Uterus (tissue), 4 donors: Measurements from ENCODE around the gene IRF2BP1. TPM values are rescaled to one million over a fixed set of nuclear protein-coding genes. Genes with fewer than 3 reads are reported as not detected.

Source experiments
- DNase-seq, 2 donors: peaks; one replicate each; pipeline ENCODE4 v3.0.0-alpha.2; 2019 to 2020
- H3K27ac ChIP-seq, 2 donors: fragments of 200-600 bp; sonication (generic); 1 replicate in 1 of 2; 2 replicates in 1 of 2; pipeline ENCODE4 v1.5.1; 2016 to 2018
- H3K27me3 ChIP-seq, 2 donors: fragments of 200-600 bp; sonication (generic); one replicate each; pipeline ENCODE4 v1.5.1; 2018 to 2019; ENCODE audit warnings: control low read depth in 1 of 2
- H3K36me3 ChIP-seq, 2 donors: fragments of 200-600 bp; sonication (generic); one replicate each; pipeline ENCODE4 v1.5.1; 2019; ENCODE audit warnings: control low read depth in 1 of 2
- H3K4me1 ChIP-seq, 2 donors: fragments of 200-600 bp; sonication (generic); one replicate each; pipeline ENCODE4 v1.5.1; 2018 to 2019; ENCODE audit warnings: control low read depth in 1 of 2
- H3K4me3 ChIP-seq, 2 donors: fragments of 200-600 bp; sonication (generic); 1 replicate in 1 of 2; 2 replicates in 1 of 2; pipeline ENCODE4 v1.5.1; 2018 to 2019; ENCODE audit warnings: mild to moderate bottlenecking in 1 of 2
- H3K9me3 ChIP-seq, 2 donors: fragments of 200-600 bp; sonication (generic); one replicate each; pipeline ENCODE4 v1.5.1; 2019; ENCODE audit warnings: control low read depth in 1 of 2
- POLR2A ChIP-seq, 2 donors: fragments of 450-650 bp; IDR thresholded peaks; one replicate each; pipeline ENCODE4 v1.6.1; 2016; ENCODE audit warnings: antibody characterized with exemption in 2 of 2, mild to moderate bottlenecking in 1 of 2, moderate library complexity in 1 of 2
- intact Hi-C: fragments of 100-400 bp; cut with DNase I; formaldehyde crosslinking; loops from one replicate; pipeline ENCODE4 v1.15.1; 2023; ENCODE audit warnings: low total_unique reads
- total RNA-seq, 4 donors: library from RNA; depleted of rRNA in 3 of 4; stranded (reverse); fragments of >200 nt in 3 of 4; gene quantifications; one replicate each; pipeline versions ENCODE4 v1.1.0 to v1.2.4, GENCODE V29; 2014 to 2023
- TF ChIP-seq, protein P1 (sequence below), 4 experiments: fragments of 200-600 bp in 2 of 4; fragments of 450-650 bp in 2 of 4; sonication (generic) in 2 of 4; IDR thresholded peaks; one replicate each; pipeline ENCODE4 v1.5.1; 2016 to 2019; ENCODE audit warnings: antibody characterized with exemption in 4 of 4, mild to moderate bottlenecking in 2 of 4, moderate library complexity in 1 of 4
- donor health status: DM: yes; HTN: yes; CAD: no.

Gene IRF2BP1
- total RNA-seq, 4 donors from 2014 or later, result 8.2 to 38.4 (median 23.3) TPM

DNA sequence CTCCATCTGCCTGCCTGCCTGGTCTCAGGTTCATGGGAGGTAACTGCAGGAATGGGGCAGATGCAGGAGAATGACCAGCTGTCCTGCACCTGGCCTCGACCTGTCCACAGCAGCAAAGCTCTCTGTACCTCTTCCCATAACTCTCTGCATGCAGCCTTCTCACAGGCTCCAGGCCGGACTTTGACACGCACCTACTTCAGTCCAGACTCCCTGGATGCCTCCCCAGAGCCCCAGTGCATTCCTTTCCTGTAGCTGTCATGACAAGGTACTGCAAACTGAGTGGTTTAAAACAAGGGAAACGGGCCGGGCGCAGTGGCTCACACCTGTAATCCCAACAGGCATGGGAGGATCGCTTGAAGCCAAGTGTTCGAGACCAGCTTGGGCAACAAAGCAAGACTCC is 25.4 kb upstream of the IRF2BP1 start:
- intact Hi-C loops, result no loop called here
- DNase-seq, result no peak
- no peaks in the 10 kb centered on the region for H3K27me3 ChIP-seq

DNA sequence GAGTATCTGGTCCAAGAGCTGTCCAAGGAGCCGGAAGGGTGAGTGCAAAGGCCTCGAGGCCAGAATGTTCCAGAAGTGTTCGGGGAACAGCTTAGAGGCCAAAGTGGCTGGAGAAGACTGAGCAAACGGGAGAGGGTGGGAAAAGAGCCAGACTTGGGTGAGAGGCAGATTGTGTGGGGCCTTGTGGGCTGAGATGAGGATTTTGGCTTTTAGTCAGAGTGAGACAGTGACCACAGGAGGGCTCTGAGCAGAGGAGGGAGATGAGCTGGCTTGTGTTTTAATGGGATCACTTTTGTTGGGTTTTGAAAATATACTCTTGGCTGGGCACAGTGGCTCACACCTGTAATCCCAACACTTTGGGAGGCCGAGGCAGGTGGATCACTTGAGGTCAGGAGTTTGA is 23.0 kb upstream of the IRF2BP1 start:
- Histone ChIP-seq H3K36me3 (no peaks in the 10 kb centered on the region), H3K4me1 (no peaks in the 10 kb centered on the region), H3K9me3 (no peaks in the 10 kb centered on the region), H3K27ac (no peak overlapping the region), H3K27me3 (no peaks in the 10 kb centered on the region), H3K4me3 (no peak overlapping the region)
- TF ChIP-seq, protein P1, sequence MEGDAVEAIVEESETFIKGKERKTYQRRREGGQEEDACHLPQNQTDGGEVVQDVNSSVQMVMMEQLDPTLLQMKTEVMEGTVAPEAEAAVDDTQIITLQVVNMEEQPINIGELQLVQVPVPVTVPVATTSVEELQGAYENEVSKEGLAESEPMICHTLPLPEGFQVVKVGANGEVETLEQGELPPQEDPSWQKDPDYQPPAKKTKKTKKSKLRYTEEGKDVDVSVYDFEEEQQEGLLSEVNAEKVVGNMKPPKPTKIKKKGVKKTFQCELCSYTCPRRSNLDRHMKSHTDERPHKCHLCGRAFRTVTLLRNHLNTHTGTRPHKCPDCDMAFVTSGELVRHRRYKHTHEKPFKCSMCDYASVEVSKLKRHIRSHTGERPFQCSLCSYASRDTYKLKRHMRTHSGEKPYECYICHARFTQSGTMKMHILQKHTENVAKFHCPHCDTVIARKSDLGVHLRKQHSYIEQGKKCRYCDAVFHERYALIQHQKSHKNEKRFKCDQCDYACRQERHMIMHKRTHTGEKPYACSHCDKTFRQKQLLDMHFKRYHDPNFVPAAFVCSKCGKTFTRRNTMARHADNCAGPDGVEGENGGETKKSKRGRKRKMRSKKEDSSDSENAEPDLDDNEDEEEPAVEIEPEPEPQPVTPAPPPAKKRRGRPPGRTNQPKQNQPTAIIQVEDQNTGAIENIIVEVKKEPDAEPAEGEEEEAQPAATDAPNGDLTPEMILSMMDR (IDR thresholded peaks at IDR 0.05), result no peak
- TF ChIP-seq POLR2A (IDR thresholded peaks at IDR 0.05), result no peak
- DNase-seq, result no peak
- intact Hi-C loops, result no loop called here

More for the DNA sequence above, 25.4 kb upstream of the IRF2BP1 start:
- H3K4me3 ChIP-seq, result no peak overlapping the region
- no peaks in the 10 kb centered on the region for H3K4me1 ChIP-seq
- no peaks in the 10 kb centered on the region for H3K36me3 ChIP-seq
- no peak overlapping the region for H3K27ac ChIP-seq
- no peaks in the 10 kb centered on the region for H3K9me3 ChIP-seq
- TF ChIP-seq, protein P1 (IDR thresholded peaks at IDR 0.05), result no peak
- no peak for TF ChIP-seq POLR2A (IDR thresholded peaks at IDR 0.05)

DNA sequence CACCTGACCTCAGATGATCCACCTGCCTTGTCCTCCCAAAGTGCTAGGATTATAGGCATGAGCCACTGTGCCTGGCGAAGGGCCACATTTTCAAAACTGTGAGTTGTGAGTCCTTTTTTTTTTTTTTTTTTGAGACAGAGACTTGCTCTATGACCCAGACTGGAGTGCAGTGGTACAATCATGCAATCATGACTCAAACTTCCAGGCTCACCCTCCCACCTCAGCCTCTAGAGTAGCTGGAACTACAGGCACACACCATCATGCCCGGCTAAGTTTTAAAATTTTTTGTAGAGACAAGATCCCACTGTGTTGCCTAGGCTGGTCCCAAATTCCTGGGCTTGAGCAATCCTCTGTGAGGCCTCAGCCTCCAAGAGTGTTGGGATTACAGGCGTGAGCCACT is 20.3 kb upstream of the IRF2BP1 start:
- Histone ChIP-seq H3K4me1 (peaks cover 0 to 6% of the 10 kb centered on the region in 2 donors), H3K9me3 (no peaks in the 10 kb centered on the region), H3K36me3 (no peaks in the 10 kb centered on the region), H3K27me3 (no peaks in the 10 kb centered on the region), H3K27ac (no peak overlapping the region), H3K4me3 (no peak overlapping the region)
- intact Hi-C loops, result no loop called here
- no peak for TF ChIP-seq POLR2A (IDR thresholded peaks at IDR 0.05)
- TF ChIP-seq, protein P1 (IDR thresholded peaks at IDR 0.05), result no peak
- no peak for DNase-seq

DNA sequence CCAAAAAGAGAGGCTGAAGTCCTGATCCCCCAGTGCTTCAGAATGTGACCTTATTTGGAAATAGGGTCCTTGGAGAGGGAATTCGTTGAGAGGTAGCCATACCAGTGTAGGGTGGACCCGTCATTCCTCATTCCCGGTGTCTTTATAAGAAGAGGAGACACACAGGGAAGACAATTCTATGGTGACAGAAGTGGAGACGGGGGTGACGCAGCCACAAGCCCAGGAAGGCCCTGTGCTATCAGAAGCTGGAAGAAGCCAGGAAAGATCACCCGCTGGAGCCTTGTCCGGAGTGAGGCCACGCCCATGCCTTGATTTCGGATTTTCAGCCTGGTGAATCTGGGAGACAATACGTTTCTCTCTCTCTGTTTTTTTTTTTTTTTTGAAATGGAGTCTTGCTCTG is 19.1 kb upstream of the IRF2BP1 start:
- Histone ChIP-seq H3K36me3 (no peaks in the 10 kb centered on the region), H3K9me3 (no peaks in the 10 kb centered on the region), H3K27me3 (no peaks in the 10 kb centered on the region), H3K4me3 (no peak overlapping the region), H3K27ac (no peak overlapping the region), H3K4me1 (peaks cover 0 to 12% of the 10 kb centered on the region in 2 donors)
- intact Hi-C loops, result no loop called here
- TF ChIP-seq, protein P1 (IDR thresholded peaks at IDR 0.05), result no peak
- DNase-seq, result no peak

DNA sequence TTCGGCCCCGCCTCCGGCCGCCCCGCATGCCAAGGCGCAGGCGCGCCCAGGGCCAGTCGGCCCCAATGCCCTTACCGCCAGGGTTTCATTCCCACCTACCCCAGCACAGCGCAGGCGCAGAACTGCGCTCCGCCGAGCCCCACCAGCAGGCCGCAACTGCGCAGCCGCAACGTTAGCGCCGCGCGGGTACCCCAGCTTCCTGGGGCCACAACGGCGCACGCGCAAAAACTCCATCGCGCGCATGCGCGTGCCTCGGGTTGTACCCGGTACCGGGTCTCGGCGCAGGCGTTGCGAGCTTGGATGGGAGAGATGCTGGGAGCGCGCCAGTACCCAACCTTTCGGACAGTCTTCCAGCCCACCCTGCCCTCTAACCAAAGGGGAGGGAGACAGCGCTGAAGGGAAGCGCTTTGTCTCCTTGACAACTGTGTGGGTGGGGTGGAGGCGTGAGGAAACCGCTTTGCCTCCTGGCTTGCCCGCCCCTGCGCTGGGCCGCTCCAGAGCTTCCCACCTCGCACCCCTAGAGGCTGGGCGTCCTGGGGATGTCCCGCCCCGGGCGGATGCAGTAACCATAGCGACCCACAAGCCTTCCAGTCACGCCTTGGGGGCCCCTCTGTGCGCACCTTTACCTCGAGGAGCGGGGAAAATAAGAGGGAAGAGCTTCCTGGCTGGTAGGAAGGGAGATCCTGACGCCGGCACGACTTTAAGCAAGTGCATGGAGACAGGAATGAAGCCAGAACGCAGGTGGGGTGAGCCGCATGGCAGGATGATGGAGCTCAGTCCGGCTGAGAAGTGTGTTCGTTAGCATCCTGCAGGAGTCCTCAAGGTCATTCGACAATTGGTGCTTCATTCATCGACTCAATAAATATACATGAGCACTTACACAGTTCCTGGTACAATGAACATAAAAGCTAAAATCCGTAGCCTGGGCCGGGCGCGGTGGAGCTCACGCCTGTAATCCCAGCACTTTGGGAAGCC is 17.0 kb upstream of the IRF2BP1 start:
- H3K27ac ChIP-seq, result peak overlapping the region; percentile 83 to 85
- DNase-seq, result peak; percentile 97 to 100
- TF ChIP-seq, protein P1 (IDR thresholded peaks at IDR 0.05), result peak in 2 of 4 experiments; percentile 18 to 39
- peak; percentile 9 to 80 for TF ChIP-seq POLR2A (IDR thresholded peaks at IDR 0.05)
- intact Hi-C loops, result no loop called here
- H3K36me3 ChIP-seq, result no peaks in the 10 kb centered on the region
- peaks cover 0 to 12% of the 10 kb centered on the region in 2 donors for H3K4me1 ChIP-seq
- H3K9me3 ChIP-seq, result no peaks in the 10 kb centered on the region
- no peaks in the 10 kb centered on the region for H3K27me3 ChIP-seq
- H3K4me3 ChIP-seq, result peak overlapping the region; percentile 54 to 77
